Stimulated activated CD4-positive, alpha-beta T cell treated with anti-CD3 and anti-CD28 coated beads, Interleukin-15, amount 100 ng/mL, for 24 hours (primary cell): Measurements from ENCODE around the gene GALNT16.
"Not testable (repeated sequence)": the region's sequence is repeated elsewhere in the genome, so short reads cannot be mapped to it uniquely, and the experiment has no call there.

ENCODE experiments used
- DNase-seq: peaks from one replicate; pipeline ENCODE4 v3.0.0-alpha.2; 2020

The GALNT16 gene

DNA sequence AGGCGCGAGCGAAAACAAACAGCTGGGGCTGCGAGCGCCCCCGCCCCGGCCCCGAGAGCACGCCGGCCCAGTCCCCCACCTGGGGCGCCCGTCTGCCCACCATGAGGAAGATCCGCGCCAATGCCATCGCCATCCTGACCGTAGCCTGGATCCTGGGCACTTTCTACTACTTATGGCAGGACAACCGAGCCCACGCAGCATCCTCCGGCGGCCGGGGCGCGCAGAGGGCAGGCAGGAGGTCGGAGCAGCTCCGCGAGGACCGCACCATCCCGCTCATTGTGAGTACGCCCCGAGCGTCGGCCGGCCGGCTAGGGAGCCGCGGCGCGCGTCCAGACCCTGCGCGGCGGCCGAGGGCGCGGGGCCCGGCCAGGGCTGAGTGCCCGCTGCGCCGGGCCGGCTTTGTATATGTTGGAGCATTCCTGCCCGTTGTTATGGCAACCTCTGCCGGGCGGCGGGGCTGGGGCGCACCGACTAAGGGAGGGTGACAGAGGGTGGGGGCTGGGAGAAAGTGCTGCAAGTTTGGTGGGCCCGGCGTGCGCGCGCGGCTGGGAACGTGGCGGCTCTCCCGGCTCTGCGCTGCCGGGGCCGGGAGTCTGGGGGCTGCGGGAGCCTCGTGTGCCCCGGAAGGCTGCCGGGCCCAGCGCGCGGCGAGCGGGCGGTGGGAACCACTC lies 367 bp downstream of the GALNT16 start:
- peak; percentile 28 for DNase-seq

GRCh38 chr14:69260861-69261564 lies 1.1 kb downstream of the GALNT16 start:
- peak; percentile 69 for DNase-seq

DNA sequence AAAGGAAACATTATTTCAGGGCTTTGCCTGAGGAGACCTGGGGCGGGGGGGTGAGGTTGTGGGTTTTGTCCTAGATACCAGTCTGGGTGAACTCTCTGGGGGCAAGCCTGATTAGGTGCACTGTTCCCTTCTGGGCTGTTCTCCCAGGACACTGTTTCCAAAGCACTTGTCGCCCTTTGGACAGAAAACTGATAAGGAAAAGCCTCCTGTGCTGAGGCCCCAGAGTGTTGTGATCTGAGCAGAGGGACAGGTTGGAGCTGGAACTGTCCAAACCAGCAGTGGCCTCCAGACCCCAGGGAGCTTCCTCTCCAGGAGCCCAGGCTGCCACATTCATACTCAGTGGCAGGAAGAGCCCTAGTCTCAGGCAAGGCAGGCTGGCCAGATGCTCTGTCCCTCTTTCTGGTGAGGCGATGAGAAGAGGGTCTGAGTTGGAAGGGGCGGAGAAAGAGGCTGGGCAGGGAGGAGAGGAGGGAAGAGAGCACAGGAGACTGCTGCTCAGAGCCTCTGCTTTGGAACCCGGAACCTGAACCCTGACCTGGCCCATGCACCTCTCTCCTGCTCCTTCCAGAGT lies 1.9 kb downstream of the GALNT16 start:
- DNase-seq = no peak

DNA sequence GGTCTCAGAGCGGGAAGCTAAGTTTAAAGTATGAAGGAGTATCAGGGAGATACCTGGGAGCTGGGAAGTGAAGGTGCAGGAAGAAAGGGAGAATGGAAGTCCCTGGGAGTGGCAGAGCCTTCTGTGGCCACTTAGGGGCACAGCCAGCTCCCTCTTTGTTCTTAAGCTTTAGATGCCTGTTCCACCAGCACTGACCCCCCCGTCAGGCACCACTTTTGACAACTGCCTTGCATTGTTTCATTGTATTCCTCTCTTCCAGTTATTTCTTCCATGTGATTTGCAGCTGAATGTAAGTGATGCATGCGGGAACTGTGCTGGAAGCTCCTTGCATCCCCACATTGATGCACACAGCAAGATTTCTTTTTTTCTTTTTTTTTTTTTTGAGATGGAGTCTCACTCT lies 2.6 kb downstream of the GALNT16 start:
- DNase-seq = no peak

GRCh38 chr14:69263364-69263763 lies 3.4 kb downstream of the GALNT16 start:
- no peak for DNase-seq

- no peak for DNase-seq
Measured at GRCh38 chr14:69263771-69264170, 3.8 kb downstream of the GALNT16 start.

DNA sequence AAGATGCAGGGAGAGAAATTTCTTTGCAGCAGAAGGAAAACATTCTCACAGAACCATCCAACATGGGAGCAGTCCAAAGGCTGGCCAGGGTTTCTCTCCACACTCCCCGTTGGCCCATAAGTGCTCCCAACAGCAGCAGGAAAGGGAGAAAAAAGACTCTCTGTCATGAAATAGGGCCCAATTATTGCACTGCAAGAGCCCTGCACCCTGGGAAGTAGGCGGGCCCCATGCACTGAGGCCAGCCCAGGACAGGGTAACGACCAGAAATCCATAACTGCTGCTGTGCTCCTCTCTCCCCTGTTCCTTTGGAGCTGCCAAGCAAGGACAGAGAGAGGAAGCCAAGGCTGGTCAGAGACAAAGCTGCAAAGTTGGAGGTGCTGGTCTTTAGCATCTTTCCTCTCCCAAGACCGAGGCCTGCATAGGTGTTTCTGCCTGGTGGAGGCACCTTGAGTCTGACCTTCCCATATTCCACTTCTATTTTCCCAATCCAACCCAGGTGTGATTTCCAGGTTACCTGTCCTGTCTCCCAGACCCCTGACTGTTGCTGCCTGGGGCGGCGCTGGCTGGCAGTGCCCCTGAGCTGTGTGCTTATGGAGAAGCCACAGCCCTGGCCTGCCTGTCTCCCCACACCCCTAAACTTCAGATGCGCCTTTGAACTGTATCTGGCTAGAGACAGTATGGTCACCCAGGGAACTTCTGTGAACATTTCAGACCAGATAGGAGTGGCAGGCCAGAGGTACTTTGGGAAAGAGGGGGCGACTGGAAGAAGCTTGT lies 6.8 kb downstream of the GALNT16 start:
- no peak for DNase-seq

GRCh38 chr14:69267492-69267891 lies 7.5 kb downstream of the GALNT16 start:
- no peak for DNase-seq

DNA sequence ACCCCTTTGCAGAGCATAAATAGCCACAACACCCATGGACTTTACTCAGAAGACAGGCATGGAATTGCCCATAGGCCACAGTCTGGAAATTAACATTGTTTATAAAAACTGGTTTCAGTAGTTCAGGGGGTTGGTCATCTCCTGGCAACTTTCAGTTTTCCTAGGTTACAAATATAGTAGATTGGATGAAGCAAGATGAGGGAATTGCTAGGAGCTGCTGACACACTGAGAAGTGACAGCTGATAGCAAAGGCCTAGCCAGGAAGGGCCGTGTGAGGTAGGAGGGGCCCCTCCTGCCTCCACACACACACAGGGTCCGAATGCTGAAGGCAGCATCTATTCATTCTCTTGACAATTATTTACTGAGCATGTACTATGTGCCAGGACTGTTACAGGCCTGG lies 8.3 kb downstream of the GALNT16 start:
- DNase-seq = no peak

GRCh38 chr14:69268763-69269162 lies 8.8 kb downstream of the GALNT16 start:
- DNase-seq = no peak

DNA sequence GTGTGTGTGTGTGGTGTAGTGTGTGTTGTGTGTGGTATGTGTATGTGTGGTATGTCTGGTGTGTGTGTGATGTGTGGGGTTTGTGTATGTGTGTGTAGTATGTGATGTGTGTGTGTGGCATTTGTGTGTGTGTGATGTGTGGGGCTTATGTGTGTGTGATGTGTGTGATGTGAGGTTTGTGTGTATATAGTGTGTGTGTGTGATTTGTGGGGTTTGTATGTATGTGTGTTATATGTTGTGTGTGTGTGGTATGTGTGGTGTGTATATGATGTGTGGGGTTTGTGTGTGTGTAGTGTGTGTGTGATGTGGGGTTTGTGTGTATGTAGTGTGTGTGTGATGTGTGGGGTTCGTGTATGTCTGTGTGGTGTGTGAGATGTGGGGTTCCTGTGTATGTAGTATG lies 9.4 kb downstream of the GALNT16 start:
- DNase-seq = no peak

DNA sequence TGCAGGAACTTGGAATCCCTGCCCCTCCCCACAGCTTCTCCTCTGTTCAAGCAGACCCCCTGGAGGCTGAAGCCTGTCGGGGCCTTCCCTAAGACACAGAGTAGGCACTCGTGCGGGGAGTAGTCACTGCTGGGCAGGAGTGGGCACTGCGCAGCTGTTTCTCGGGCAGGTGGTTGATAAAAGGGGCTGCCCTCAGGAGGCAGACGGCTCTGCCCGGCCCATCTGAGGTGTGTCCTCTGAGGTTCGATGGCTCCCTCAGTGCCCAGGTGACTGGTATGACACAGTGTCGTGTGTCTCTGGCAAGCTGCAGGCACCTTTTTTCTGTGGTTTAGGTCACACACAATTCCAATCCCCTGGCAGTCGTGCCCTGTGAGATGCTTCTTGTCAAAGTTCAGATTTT lies 10.1 kb downstream of the GALNT16 start:
- DNase-seq = no peak

DNA sequence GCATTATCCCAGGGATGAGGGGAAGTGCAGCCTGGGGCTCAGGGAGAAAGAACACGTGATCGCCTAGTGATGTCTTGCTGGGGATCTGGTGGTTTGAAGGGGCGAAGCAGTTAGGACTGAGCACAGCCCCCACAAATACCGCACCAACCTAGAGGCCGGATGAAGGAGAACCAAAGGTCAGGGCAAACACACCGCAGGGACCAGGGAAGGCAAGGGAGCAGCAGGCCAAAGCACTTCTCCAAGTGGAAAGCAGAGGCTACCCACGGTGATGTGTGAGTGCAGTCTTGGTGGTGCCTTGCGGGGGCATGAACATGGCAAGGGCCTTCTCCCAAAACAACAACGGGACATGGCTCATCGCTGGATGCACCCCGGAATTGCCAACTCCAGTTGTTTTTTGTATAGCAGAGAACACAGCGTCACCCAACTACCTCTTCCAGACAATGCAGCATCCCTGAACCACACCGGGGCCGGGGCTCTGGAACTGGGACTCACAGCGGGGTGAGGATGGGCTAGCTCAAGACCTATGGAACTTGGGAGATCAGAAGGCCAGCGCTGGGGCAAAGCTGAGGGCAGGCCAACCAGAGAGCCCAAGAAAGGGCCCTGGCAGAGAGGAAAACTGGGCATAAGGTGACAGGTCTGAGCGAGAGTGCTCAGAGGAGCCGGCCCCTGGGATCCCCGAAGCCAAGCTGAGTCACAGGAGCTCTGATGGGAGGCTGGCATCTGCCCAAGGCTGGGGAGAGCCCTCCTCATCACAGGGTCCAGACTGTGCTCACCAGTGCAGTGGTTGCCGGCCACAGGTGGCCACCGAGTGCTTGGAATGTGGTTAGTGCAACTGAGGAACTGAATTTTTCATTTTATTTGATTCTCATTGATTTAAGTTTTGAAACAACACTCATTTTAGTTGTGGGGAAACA lies 11.1 kb downstream of the GALNT16 start:
- DNase-seq = no peak

DNA sequence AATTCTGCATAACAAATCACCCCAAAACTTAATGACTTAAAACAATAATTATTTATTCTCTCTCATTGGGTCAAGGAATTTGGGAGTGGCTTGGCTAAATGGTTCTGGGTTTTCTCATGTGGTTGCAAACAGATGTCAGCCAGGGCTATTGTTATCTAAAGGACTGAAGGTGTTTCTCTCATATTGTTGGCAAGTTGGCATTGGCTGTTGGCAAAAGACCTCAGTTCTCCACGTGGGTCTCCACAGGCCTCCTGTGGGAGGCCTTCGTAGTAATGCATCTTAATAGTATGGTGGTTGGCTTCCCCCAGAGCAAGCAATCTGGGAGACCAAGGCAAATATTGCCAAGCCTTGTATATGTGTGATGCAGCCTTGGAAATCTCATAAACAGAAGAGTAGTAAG lies 14.4 kb downstream of the GALNT16 start:
- DNase-seq = no peak

GRCh38 chr14:69275331-69275730 lies 15.4 kb downstream of the GALNT16 start:
- no peak for DNase-seq

DNA sequence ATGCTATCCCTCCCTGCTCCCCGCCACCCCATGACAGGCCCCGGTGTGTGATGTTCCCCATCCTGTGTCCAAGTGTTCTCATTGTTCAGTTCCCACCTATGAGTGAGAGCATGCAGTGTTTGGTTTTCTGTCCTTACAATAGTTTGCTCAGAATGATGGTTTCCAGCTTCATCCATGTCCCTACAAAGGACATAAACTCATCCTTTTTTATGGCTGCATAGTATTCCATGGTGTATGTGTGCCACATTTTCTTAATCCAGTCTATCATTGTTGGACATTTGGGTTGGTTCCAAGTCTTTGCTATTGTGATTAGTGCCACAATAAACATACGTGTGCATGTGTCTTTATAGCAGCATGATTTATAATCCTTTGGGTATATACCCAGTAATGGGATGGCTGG lies 17.4 kb downstream of the GALNT16 start:
- not testable (repeated sequence) for DNase-seq

DNA sequence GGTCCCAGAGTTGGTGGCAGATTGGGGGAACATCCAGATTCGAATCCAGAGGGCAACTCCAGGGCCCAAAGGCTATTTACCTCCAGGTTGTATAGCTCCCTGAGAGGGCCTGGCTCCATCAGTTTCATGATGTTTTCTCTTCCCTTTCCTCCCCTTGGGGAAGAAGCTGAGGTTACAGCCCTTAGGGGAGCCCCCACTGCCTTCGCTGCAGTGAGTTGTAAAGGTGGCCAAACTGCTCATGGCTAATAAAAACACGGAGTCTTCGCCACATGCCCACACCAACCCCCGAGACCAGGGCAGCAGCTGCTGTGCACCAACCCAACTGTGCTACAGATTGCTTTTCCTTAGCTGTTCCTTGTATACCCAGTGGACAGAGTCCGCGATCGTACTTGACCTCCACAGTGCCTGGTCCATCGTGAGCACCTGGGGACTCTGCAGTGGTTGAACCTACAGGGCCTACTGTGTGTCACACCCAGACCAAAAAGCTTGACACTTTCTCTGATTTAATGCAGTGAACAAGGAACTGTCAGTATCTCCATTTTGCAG lies 20.9 kb downstream of the GALNT16 start:
- DNase-seq = no peak

DNA sequence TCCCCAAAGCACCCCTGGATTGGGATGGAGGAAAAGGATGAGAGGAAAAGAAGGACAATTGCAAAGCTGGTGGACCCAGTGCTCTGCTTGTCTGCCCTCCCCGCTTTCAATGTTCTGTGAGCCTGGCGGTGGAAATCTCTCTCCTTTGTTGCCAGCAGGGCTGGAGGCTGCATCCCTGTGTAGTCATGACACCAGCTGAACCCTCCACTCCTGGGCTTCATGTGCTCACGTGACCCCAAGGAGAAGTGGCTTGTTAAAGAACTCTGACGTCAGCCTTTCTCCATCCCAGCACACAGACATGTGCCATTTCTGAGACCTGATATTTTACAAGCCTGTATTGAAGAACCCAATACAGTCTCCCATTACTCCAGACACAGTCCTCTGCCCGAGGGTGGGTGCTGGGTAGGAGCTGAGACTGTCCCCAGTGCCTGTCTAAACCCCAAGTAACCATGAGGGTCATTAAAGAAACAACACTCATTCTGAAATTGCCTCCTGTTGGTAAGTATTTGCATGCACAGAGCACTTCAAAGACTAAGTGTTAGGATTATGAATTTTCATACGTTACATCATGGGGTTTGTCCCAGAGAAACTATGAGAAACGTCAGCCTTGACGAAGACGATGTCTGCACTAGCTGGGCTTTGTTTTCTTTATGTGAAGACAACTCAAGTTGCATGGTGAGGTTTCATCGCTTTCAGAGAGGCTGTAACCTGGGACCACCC lies 21.7 kb downstream of the GALNT16 start:
- no peak for DNase-seq

GRCh38 chr14:69282448-69282847 lies 22.5 kb downstream of the GALNT16 start:
- no peak for DNase-seq

- DNase-seq = no peak
Measured at GRCh38 chr14:69284170-69284569, 24.2 kb downstream of the GALNT16 start.

- no peak for DNase-seq
Measured at GRCh38 chr14:69285661-69286255, 25.8 kb downstream of the GALNT16 start.
